MM.1S (cell line): Measurements from ENCODE around the gene NUP98.

Source experiments
- DNase-seq: peaks from one replicate; pipeline ENCODE4 v3.0.0-alpha.2; 2015
- H2AFZ ChIP-seq: fragments of 300-600 bp; sonication (generic); 2 replicates; pipeline ENCODE4 v1.6.0; 2016; ENCODE audit warnings: antibody characterized with exemption, low read length
- H3F3A ChIP-seq: fragments of 300-600 bp; sonication (generic); 2 replicates; pipeline ENCODE4 v1.6.1; 2016; ENCODE audit warnings: mild to moderate bottlenecking, antibody characterized with exemption, low read length, moderate library complexity, mixed read lengths; ENCODE audit not compliant: insufficient read depth
- H3K27ac ChIP-seq: fragments of 300-600 bp; sonication (generic); 2 replicates; pipeline ENCODE4 v1.5.1; 2016; ENCODE audit warnings: mild to moderate bottlenecking, low read length
- H3K27me3 ChIP-seq: fragments of 300-600 bp; sonication (generic); replicated peaks from 2 replicates; pipeline ENCODE4 v1.6.0; 2016; ENCODE audit warnings: low read length; ENCODE audit not compliant: insufficient read depth
- H3K36me3 ChIP-seq: fragments of 300-600 bp; sonication (generic); replicated peaks from 2 replicates; pipeline ENCODE4 v1.6.1; 2016; ENCODE audit warnings: mild to moderate bottlenecking, low read length, mixed read lengths; ENCODE audit not compliant: insufficient read depth
- H3K4me1 ChIP-seq: fragments of 300-600 bp; sonication (generic); 2 replicates; pipeline ENCODE4 v1.6.1; 2016; ENCODE audit warnings: low read length, mixed read lengths
- H3K4me2 ChIP-seq: fragments of 300-600 bp; sonication (generic); 2 replicates; pipeline ENCODE4 v1.6.0; 2016; ENCODE audit warnings: low read depth, low read length
- H3K4me3 ChIP-seq: fragments of 300-600 bp; sonication (generic); 2 replicates; pipeline ENCODE4 v1.5.1; 2016; ENCODE audit warnings: low read length, mixed read lengths
- H3K79me2 ChIP-seq: fragments of 300-600 bp; sonication (generic); 2 replicates; pipeline ENCODE4 v1.6.1; 2016; ENCODE audit warnings: mixed run types, low read length, mixed read lengths
- H3K9ac ChIP-seq: fragments of 300-600 bp; sonication (generic); 2 replicates; pipeline ENCODE4 v1.6.1; 2016; ENCODE audit warnings: low read length, mixed read lengths
- H3K9me2 ChIP-seq: fragments of 300-600 bp; sonication (generic); replicated peaks from 2 replicates; pipeline ENCODE4 v1.6.1; 2016; ENCODE audit warnings: mild to moderate bottlenecking, low read length, mixed read lengths; ENCODE audit not compliant: insufficient read depth
- H3K9me3 ChIP-seq: fragments of 300-600 bp; sonication (generic); replicated peaks from 2 replicates; pipeline ENCODE4 v1.6.1; 2016; ENCODE audit warnings: mild to moderate bottlenecking, low read length, mixed read lengths; ENCODE audit not compliant: insufficient read depth
- H4K20me1 ChIP-seq: fragments of 300-600 bp; sonication (generic); 2 replicates; pipeline ENCODE4 v1.6.1; 2016; ENCODE audit warnings: mild to moderate bottlenecking, low read length, moderate library complexity, mixed read lengths; ENCODE audit not compliant: insufficient read depth
- EZH2 ChIP-seq: fragments of 300-600 bp; sonication (generic); optimal IDR thresholded peaks from 2 replicates; pipeline ENCODE3; 2017; ENCODE audit warnings: low read depth, mild to moderate bottlenecking, antibody characterized with exemption, low read length, mixed read lengths
- EZH2phosphoT487 ChIP-seq: fragments of 300-600 bp; sonication (generic); IDR thresholded peaks from 2 replicates; pipeline ENCODE4 v1.6.1; 2018; ENCODE audit warnings: antibody characterized with exemption, low read length
- TF ChIP-seq, protein P1 (sequence below): fragments of 300-600 bp; sonication (generic); IDR thresholded peaks from 2 replicates; pipeline ENCODE4 v1.5.1; 2016; ENCODE audit warnings: antibody characterized with exemption, low read length, mixed read lengths

NUP98 gene

DNA sequence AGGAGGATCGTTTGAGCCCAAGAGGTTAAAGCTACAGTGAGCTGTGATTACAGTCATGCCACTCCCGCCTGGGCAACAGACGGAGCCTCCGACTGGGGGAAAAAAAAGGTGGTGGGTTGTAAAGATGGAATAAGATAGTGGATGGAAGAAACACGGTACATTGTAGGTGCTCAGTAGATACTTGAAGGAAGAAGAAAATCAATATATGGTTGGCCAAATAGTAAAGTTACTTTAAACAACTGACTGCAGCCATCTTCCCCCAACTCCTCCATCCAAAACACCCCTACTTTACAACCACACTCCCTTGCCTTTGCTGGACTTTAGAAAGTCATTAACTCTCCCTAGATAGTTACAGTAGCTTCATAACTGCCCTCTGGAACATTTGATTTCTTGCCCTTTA is 2.5 kb upstream of the NUP98 start:
- Histone ChIP-seq H3K36me3 (no peaks in the 10 kb centered on the region), H3K4me2 (no peak overlapping the region), H3K4me3 (no peak overlapping the region), H3K27ac (no peak overlapping the region), H3K4me1 (peaks cover 6% of the 10 kb centered on the region; the same call in 1 of the 2 replicates), H3K79me2 (peaks cover 29% of the 10 kb centered on the region), H4K20me1 (no peaks in the 10 kb centered on the region), H3K9ac (no peak overlapping the region), H3K27me3 (no peaks in the 10 kb centered on the region), H3K9me2 (no peaks in the 10 kb centered on the region), H2AFZ (no peak overlapping the region), H3F3A (peaks cover 8% of the 10 kb centered on the region; the same call in 1 of the 2 replicates), H3K9me3 (no peaks in the 10 kb centered on the region)
- TF ChIP-seq, protein P1, sequence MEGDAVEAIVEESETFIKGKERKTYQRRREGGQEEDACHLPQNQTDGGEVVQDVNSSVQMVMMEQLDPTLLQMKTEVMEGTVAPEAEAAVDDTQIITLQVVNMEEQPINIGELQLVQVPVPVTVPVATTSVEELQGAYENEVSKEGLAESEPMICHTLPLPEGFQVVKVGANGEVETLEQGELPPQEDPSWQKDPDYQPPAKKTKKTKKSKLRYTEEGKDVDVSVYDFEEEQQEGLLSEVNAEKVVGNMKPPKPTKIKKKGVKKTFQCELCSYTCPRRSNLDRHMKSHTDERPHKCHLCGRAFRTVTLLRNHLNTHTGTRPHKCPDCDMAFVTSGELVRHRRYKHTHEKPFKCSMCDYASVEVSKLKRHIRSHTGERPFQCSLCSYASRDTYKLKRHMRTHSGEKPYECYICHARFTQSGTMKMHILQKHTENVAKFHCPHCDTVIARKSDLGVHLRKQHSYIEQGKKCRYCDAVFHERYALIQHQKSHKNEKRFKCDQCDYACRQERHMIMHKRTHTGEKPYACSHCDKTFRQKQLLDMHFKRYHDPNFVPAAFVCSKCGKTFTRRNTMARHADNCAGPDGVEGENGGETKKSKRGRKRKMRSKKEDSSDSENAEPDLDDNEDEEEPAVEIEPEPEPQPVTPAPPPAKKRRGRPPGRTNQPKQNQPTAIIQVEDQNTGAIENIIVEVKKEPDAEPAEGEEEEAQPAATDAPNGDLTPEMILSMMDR, result no peak
- TF ChIP-seq EZH2, result no peak
- no peak for TF ChIP-seq EZH2phosphoT487
- DNase-seq, result no peak

- TF ChIP-seq EZH2phosphoT487 (no peak), EZH2 (no peak)
- TF ChIP-seq, protein P1, result no peak
- Histone ChIP-seq H3K9ac (no peak overlapping the region), H3K36me3 (no peaks in the 10 kb centered on the region)
These were observed 1.8 kb upstream of the NUP98 start for GRCh38 chr11:3799143-3799542.

DNA sequence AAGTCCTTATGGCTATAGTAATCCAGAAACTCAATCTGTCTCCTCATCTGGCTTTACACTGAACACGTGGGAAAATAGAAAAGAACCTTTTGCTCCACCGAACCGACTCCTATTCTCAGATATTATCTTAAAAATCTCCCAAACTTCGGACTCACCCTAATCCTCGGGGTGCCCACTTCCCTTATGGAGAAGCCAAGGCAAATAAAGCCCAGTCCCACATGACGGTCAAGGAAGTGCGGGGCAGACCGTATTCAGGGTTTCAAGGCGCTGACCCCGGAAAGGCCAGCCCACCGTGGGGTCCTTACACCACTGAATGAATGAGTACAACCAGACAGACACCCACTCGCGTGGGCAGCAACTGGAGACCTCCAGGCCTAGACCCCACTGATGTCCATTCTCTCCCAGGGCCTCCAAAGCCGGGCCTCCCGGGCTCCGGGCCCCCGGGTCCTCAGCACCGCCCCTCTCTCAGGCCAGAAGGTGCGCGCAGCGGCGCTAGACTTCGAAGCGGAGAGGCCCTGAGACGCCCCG is 489 bp downstream of the NUP98 start:
- Histone ChIP-seq H3F3A (peaks cover 4% of the 10 kb centered on the region; the same call in 1 of the 2 replicates), H3K36me3 (no peaks in the 10 kb centered on the region), H3K9me2 (no peaks in the 10 kb centered on the region), H3K4me1 (peaks cover 6% of the 10 kb centered on the region; the same call in 1 of the 2 replicates), H3K9ac (peak overlapping the region; percentile 96), H2AFZ (peak overlapping the region; percentile 49; the same call in 1 of the 2 replicates), H3K4me2 (peak overlapping the region; percentile 98), H3K79me2 (peaks cover 59% of the 10 kb centered on the region), H3K9me3 (no peaks in the 10 kb centered on the region), H3K27me3 (no peaks in the 10 kb centered on the region), H3K4me3 (peak overlapping the region; percentile 98), H4K20me1 (no peaks in the 10 kb centered on the region), H3K27ac (peak overlapping the region; percentile 73; the same call in 1 of the 2 replicates)
- TF ChIP-seq, protein P1, result no peak
- no peak for TF ChIP-seq EZH2
- no peak for TF ChIP-seq EZH2phosphoT487
- DNase-seq, result no peak

More at GRCh38 chr11:3799143-3799542, 1.8 kb upstream of the NUP98 start:
- no peaks in the 10 kb centered on the region for H4K20me1 ChIP-seq
- no peak overlapping the region for H2AFZ ChIP-seq
- no peak overlapping the region for H3K27ac ChIP-seq
- H3K27me3 ChIP-seq, result no peaks in the 10 kb centered on the region
- H3F3A ChIP-seq, result peaks cover 8% of the 10 kb centered on the region; the same call in 1 of the 2 replicates
- peaks cover 36% of the 10 kb centered on the region for H3K79me2 ChIP-seq
- no peaks in the 10 kb centered on the region for H3K9me2 ChIP-seq
- H3K4me1 ChIP-seq, result peaks cover 6% of the 10 kb centered on the region; the same call in 1 of the 2 replicates
- no peak for DNase-seq
- H3K4me3 ChIP-seq, result no peak overlapping the region
- no peaks in the 10 kb centered on the region for H3K9me3 ChIP-seq
- H3K4me2 ChIP-seq, result no peak overlapping the region
